ENCODE data around the gene PAK5. TPM values are rescaled to one million over a fixed set of nuclear protein-coding genes. Genes with fewer than 3 reads are reported as not detected.
A peak's percentile ranks its signal among the peaks of the same experiment; 100 is the strongest.

Gene PAK5
- total and polyA plus RNA-seq, 2 of the 13 experiments (the other 11 are each of a cell fraction or from before 2014, with no cell fraction given) = not detected

DNA sequence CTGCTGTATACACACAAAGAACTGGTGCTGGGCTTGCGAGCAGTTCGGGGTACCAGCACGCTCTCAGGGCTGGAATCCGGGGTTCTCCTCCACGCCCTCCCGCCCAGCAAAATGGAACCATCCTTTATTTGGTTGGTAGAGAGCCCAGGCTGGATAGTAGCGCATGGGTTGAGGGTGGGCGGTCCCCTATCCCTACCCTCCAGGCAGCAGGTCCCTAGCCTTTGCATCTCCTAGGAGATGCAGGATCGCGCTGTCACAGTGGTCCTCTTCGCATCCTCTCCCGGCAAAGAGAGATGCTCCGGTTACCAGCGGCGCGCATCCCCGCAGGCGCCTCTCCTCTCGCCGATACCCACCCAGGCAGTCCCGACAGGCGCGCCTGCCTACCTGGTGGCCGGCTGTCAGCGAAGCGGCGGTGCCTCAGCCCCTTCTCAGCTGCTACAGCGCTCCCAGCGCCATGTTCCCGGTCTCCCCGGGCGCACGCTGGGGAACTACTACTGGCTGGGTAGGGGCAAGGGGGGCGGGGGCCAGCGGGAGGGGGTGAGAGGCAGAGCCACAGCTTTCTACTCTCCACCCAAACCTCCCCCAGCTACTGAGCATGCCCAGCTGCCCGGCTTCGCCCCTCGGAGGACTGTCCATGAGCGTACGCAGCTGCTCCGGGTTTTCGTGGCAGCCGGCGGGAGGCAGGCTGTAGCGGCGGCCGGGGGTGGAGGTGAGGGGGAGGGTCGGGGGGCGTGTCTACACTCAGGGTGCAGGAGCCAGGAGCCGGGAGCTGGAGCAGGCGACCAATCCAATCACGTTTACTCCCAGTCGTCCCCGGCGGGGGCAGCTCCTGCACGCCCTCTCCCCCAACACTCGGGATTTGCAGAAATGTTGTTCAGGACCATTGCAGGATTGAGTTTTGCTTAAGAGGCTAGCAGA lies at the start of gene PAK5 (continued):
- TF ChIP-seq HNF1A (IDR thresholded peaks at IDR 0.05; ENCODE audit: low read depth) (no peak), HNF1A (CRISPR knock-in tag; IDR thresholded peaks at IDR 0.05; ENCODE audit: borderline replicate concordance) (no peak), GTF3A (CRISPR knock-in tag; conservative IDR thresholded peaks at IDR 0.05) (no peak), ZNF34 (CRISPR knock-in tag; IDR thresholded peaks at IDR 0.05; ENCODE audit: borderline replicate concordance) (no peak), NPAS2 (CRISPR knock-in tag; IDR thresholded peaks at IDR 0.05; ENCODE audit: borderline replicate concordance) (no peak), THYN1 (CRISPR knock-in tag; IDR thresholded peaks at IDR 0.05; ENCODE audit: borderline replicate concordance, low read depth) (no peak), SRSF9 (IDR thresholded peaks at IDR 0.05; ENCODE audit: borderline replicate concordance, insufficient read depth, low read depth, low read length, poor library complexity, severe bottlenecking) (no peak), ZBTB7B (CRISPR knock-in tag; IDR thresholded peaks at IDR 0.05) (no peak), CEBPZ (IDR thresholded peaks at IDR 0.05; ENCODE audit: low read length) (no peak), KLF16 (CRISPR knock-in tag; IDR thresholded peaks at IDR 0.05) (no peak), KDM5B (CRISPR knock-in tag; IDR thresholded peaks at IDR 0.05; ENCODE audit: borderline replicate concordance) (peak; percentile 33; the same call in 1 of the 2 replicates), ZNF841 (CRISPR knock-in tag; IDR thresholded peaks at IDR 0.05; ENCODE audit: borderline replicate concordance) (no peak)
- TF ChIP-seq, protein P1, sequence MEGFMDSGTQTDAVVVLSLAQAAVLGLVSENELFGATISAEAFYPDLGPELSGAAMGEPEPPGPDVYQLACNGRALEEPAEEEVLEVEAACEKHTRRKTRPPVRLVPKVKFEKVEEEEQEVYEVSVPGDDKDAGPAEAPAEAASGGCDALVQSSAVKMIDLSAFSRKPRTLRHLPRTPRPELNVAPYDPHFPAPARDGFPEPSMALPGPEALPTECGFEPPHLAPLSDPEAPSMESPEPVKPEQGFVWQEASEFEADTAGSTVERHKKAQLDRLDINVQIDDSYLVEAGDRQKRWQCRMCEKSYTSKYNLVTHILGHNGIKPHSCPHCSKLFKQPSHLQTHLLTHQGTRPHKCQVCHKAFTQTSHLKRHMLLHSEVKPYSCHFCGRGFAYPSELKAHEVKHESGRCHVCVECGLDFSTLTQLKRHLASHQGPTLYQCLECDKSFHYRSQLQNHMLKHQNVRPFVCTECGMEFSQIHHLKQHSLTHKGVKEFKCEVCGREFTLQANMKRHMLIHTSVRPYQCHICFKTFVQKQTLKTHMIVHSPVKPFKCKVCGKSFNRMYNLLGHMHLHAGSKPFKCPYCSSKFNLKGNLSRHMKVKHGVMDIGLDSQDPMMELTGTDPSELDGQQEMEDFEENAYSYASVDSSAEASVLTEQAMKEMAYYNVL (CRISPR knock-in tag; IDR thresholded peaks at IDR 0.05; ENCODE audit: borderline replicate concordance) = no peak
- TF ChIP-seq, protein P2, sequence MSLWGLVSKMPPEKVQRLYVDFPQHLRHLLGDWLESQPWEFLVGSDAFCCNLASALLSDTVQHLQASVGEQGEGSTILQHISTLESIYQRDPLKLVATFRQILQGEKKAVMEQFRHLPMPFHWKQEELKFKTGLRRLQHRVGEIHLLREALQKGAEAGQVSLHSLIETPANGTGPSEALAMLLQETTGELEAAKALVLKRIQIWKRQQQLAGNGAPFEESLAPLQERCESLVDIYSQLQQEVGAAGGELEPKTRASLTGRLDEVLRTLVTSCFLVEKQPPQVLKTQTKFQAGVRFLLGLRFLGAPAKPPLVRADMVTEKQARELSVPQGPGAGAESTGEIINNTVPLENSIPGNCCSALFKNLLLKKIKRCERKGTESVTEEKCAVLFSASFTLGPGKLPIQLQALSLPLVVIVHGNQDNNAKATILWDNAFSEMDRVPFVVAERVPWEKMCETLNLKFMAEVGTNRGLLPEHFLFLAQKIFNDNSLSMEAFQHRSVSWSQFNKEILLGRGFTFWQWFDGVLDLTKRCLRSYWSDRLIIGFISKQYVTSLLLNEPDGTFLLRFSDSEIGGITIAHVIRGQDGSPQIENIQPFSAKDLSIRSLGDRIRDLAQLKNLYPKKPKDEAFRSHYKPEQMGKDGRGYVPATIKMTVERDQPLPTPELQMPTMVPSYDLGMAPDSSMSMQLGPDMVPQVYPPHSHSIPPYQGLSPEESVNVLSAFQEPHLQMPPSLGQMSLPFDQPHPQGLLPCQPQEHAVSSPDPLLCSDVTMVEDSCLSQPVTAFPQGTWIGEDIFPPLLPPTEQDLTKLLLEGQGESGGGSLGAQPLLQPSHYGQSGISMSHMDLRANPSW (CRISPR knock-in tag; IDR thresholded peaks at IDR 0.05; ENCODE audit: borderline replicate concordance) = no peak
